ENCODE results near the gene CDC5L.

DNA sequence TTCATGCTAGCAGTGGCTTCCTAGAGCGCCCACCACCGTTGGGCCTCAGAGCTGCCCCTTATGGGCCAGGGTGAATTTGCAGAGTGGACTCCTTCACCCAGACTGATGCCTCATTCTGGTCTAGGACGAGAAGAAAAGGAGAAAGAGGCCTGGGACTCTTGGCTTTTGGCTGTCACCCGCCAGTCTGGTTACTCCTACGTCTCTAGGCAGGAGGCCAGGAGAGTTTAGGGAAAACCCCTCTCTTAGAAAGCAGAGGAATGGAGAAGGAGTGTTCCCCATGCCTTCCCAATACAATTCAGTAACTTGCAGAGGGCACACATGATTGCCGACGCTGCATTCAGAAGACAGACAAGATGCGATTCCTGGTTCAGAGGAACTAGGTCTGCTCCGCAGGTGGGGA, 70.1 kb downstream of the CDC5L start:
- TF ChIP-seq, protein P1, sequence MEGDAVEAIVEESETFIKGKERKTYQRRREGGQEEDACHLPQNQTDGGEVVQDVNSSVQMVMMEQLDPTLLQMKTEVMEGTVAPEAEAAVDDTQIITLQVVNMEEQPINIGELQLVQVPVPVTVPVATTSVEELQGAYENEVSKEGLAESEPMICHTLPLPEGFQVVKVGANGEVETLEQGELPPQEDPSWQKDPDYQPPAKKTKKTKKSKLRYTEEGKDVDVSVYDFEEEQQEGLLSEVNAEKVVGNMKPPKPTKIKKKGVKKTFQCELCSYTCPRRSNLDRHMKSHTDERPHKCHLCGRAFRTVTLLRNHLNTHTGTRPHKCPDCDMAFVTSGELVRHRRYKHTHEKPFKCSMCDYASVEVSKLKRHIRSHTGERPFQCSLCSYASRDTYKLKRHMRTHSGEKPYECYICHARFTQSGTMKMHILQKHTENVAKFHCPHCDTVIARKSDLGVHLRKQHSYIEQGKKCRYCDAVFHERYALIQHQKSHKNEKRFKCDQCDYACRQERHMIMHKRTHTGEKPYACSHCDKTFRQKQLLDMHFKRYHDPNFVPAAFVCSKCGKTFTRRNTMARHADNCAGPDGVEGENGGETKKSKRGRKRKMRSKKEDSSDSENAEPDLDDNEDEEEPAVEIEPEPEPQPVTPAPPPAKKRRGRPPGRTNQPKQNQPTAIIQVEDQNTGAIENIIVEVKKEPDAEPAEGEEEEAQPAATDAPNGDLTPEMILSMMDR (conservative IDR thresholded peaks at IDR 0.05; ENCODE audit: low read depth, low read length): no peak
- TF ChIP-seq EZH2 (IDR thresholded peaks at IDR 0.05; ENCODE audit: borderline replicate concordance, low read depth, low read length, poor library complexity, severe bottlenecking): no peak

Measured in A673 (cell line).